Omental fat pad (tissue), 4 donors: ENCODE data around the gene COL11A2. TPM values are rescaled to one million over a fixed set of nuclear protein-coding genes. Genes with fewer than 3 reads are reported as not detected.

Experiments used
- ATAC-seq: fragments of 150-250 bp; one replicate; pipeline ENCODE4 v1.9.1; 2016; ENCODE audit warnings: mild to moderate bottlenecking, moderate library complexity; ENCODE audit not compliant: low FRiP score
- DNase-seq: peaks from one replicate; pipeline ENCODE4 v3.0.0-alpha.2; 2019; ENCODE audit warnings: low spot score
- total RNA-seq, 4 donors: library from RNA; depleted of rRNA; stranded (reverse); fragments of >200 nt; gene quantifications; one replicate each; pipeline ENCODE4 v1.1.0, GENCODE V29; 2016
- TF ChIP-seq, protein P1 (sequence below), 3 donors: fragments of 450-650 bp; IDR thresholded peaks; one replicate each; pipeline ENCODE4 v1.5.1; 2016 to 2017; ENCODE audit warnings: antibody characterized with exemption in 3 of 3, mild to moderate bottlenecking in 3 of 3, moderate library complexity in 2 of 3

The COL11A2 gene
- total RNA-seq, 4 donors from 2014 or later: 0.13 to 1.3 (median 0.53) TPM

DNA sequence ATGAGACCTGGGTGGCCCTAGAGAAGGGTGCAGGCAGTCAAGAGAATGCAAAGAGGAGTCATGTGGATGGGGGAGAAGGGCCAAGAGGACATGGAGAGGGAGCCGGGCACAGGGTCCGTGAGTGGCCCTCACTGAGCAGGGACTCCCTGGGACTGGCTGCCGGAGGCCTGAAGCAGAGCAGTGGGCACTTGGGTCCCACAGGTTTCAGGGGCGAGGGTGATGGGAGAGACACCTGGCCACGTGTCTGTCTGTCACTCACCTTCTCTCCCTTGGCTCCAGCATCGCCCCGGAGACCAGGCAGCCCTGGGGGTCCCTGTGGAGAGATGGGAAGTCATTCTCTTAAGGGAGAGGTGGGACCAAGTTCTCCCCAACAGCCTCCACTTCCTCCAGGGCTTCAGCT is 25.5 kb downstream of the COL11A2 start:
- DNase-seq: no peak
- TF ChIP-seq, protein P1, sequence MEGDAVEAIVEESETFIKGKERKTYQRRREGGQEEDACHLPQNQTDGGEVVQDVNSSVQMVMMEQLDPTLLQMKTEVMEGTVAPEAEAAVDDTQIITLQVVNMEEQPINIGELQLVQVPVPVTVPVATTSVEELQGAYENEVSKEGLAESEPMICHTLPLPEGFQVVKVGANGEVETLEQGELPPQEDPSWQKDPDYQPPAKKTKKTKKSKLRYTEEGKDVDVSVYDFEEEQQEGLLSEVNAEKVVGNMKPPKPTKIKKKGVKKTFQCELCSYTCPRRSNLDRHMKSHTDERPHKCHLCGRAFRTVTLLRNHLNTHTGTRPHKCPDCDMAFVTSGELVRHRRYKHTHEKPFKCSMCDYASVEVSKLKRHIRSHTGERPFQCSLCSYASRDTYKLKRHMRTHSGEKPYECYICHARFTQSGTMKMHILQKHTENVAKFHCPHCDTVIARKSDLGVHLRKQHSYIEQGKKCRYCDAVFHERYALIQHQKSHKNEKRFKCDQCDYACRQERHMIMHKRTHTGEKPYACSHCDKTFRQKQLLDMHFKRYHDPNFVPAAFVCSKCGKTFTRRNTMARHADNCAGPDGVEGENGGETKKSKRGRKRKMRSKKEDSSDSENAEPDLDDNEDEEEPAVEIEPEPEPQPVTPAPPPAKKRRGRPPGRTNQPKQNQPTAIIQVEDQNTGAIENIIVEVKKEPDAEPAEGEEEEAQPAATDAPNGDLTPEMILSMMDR (IDR thresholded peaks at IDR 0.05): no peak
- no peak for ATAC-seq

DNA sequence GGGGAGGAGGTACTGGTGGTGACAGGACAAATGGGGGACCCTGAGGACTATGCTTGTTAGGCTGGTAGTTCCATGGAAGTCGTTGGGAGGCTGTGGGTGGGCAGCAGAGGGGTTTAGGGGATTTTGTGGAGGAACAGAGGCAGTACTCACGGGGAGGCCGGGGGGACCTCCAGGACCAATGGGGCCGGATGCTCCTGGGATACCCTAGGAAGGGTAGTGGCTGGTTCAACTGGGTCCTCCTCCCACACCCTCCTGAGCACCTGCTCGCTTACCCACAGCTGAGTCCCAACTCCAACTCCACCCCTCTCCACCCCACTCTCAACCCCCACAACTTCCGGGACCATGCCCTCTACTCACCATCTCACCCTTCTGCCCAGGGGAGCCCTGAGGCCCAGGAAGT is 25.9 kb downstream of the COL11A2 start:
- DNase-seq (no peak), ATAC-seq (no peak)
- TF ChIP-seq, protein P1 (IDR thresholded peaks at IDR 0.05): no peak

DNA sequence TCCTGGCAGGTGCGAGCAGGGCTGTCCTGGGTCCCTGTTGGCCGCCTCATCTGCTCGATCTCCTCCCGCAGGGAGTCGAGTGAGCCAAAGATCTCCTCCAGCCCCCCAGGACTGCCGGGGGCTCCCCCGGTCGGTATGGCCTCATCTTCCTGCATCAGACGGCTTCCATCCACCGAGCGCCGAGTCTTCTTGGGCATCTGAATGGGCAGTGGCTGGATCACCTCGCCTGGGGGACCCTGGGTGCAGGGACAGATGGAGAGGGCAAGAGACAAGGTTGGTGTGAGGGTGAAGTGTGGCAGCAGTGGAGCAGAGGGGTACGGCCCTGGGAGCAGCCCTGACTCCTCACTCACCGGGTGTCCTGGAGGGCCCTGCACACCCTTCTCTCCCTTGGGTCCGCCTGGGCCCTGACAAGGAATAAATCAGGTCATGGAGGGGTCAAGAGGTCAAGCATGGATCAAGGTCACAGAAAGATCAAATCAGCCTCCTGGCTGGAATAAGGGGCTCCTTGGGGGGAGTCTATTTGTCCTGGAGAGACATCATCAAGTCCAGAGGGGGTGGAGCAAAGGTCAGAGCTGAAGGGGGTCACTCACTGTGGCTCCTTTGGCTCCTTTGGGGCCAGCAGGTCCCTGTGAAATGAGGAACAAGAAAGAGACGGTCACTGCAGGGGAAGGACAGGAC is 26.5 kb downstream of the COL11A2 start:
- no peak for ATAC-seq
- no peak for DNase-seq
- TF ChIP-seq, protein P1 (IDR thresholded peaks at IDR 0.05): no peak

DNA sequence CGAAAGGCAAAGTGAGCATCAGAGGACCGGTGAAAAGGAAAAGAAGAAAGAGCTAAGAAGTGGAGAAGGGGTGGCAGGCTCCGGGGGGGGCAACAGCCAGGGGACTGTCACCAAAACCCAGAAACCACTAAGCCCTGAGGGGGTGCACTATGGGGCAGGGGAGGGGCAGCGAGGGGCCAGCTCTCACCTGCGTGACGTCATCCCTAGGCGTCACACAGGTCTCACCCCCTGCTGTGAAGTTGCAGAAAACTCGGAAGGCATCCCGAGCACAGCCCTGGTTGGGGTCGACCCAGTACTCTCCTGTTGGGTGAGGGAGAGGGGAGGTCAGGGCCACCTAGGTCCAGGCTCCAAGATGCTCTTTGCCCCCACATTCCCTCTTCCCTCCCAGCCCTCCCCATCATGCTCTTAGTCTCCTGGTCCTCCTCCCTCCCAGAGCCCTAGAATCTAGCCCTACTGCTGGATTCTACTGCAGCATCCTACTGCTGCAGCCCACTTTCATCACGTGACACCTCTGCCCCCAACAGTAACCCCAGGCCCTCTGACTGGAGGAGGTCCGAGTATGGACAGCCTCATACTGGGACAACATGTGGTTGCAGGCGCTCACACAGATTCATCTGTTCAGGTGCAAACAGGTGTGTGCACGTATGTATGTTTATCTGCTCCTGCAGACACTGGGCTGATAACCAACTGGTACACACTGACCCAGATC is 27.4 kb downstream of the COL11A2 start:
- DNase-seq (no peak), ATAC-seq (no peak)
- TF ChIP-seq, protein P1 (IDR thresholded peaks at IDR 0.05): no peak

DNA sequence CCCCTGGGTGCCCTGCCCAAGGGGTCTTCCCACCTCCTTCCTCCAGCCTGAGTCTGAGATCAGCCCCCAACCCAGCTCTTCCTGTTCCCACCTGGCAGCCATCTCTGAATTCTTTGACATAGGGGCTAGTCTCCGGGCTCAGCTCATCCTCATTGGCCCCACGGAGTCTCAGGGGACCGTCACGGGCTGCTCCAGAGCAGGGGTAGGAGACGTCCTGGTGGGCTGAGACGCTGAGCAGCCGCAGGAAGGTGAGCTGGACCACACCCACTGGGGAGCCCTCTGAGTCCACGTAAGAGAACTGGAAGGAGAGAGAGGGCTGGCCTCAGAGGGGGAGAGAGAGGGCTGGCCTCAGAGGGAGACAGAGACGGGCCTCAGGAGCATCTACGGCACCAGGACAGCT is 28.1 kb downstream of the COL11A2 start:
- ATAC-seq (no peak), DNase-seq (no peak)
- TF ChIP-seq, protein P1 (IDR thresholded peaks at IDR 0.05): no peak

DNA sequence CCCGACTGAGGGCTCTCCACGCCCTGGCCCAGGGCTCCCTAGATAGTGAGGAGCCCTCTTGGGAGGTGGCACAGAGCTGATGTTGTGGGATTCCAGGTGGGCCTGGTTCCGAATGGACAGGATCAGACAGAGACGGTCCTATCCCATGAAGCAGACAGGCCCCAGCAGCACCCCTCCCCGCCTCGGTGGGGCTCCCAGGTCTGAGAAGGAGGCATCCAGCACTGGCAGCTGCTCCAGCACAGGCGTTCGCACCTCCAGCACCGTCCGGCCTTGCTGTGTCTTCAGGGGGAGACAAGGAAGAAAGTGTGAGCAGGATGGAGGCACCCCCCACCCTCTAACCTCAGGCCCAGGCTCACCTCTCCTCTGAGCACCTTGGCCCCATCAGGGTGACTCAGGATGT is 28.7 kb downstream of the COL11A2 start:
- TF ChIP-seq, protein P1 (IDR thresholded peaks at IDR 0.05): no peak
- no peak for ATAC-seq
- DNase-seq: no peak
